GM18520 (cell line): ENCODE data around the gene PARG.
A peak's percentile ranks its signal among the peaks of the same experiment; 100 is the strongest.
"Not testable (repeated sequence)": the region's sequence is repeated elsewhere in the genome, so short reads cannot be mapped to it uniquely, and the experiment has no call there.

ENCODE experiments used
- ATAC-seq: cut with Tn5 transposase; IDR thresholded peaks from one replicate; pipeline ENCODE4 v1.9.1; 2021; ENCODE audit not compliant: unreplicated experiment

The PARG gene

GRCh38 chr10:49833168-49833567, 108.7 kb downstream of the PARG start:
- no peak for ATAC-seq

- ATAC-seq, result no peak
These were observed 110.3 kb downstream of the PARG start for GRCh38 chr10:49831352-49832035.

GRCh38 chr10:49830846-49831245, 111.0 kb downstream of the PARG start:
- ATAC-seq, result no peak

- ATAC-seq, result no peak
These were observed 111.8 kb downstream of the PARG start for GRCh38 chr10:49830016-49830415.

GRCh38 chr10:49827297-49827696, 114.5 kb downstream of the PARG start:
- ATAC-seq, result peak; percentile 28

- ATAC-seq, result no peak
These were observed 122.4 kb downstream of the PARG start for GRCh38 chr10:49819234-49819958.

- no peak for ATAC-seq
These were observed 124.0 kb downstream of the PARG start for GRCh38 chr10:49817845-49818244.

GRCh38 chr10:49803988-49804387, 137.8 kb downstream of the PARG start:
- ATAC-seq, result no peak

GRCh38 chr10:49798275-49798674, 143.6 kb downstream of the PARG start:
- ATAC-seq, result no peak

- ATAC-seq, result no peak
These were observed 150.7 kb downstream of the PARG start for GRCh38 chr10:49791100-49791499.

GRCh38 chr10:49784681-49785080, 157.1 kb downstream of the PARG start:
- ATAC-seq, result no peak

- no peak for ATAC-seq
These were observed 158.2 kb downstream of the PARG start for GRCh38 chr10:49783645-49784044.

- no peak for ATAC-seq
These were observed 160.6 kb downstream of the PARG start for GRCh38 chr10:49781247-49781646.

- no peak for ATAC-seq
These were observed 163.6 kb downstream of the PARG start for GRCh38 chr10:49778197-49778596.

GRCh38 chr10:49776851-49777250, 165.0 kb downstream of the PARG start:
- no peak for ATAC-seq

GRCh38 chr10:49775014-49775413, 166.8 kb downstream of the PARG start:
- no peak for ATAC-seq

- not testable (repeated sequence) for ATAC-seq
These were observed 168.9 kb downstream of the PARG start for GRCh38 chr10:49772944-49773343.

- ATAC-seq, result not testable (repeated sequence)
These were observed 170.8 kb downstream of the PARG start for GRCh38 chr10:49771046-49771445.

- no peak for ATAC-seq
These were observed 172.1 kb downstream of the PARG start for GRCh38 chr10:49769692-49770091.

- ATAC-seq, result no peak
These were observed 173.1 kb downstream of the PARG start for GRCh38 chr10:49768731-49769130.

- no peak for ATAC-seq
These were observed 173.5 kb downstream of the PARG start for GRCh38 chr10:49768329-49768728.
